VCaP (cell line): ENCODE results near the gene BICD1.

Experiments used
- H3K27ac ChIP-seq: fragments of 450-650 bp; 2 replicates; pipeline ENCODE4 v1.5.1; 2017
- TF ChIP-seq, protein P1 (sequence below): fragments of 450-650 bp; conservative IDR thresholded peaks from 2 replicates; pipeline ENCODE4 v1.5.1; 2017; ENCODE audit warnings: mild to moderate bottlenecking, moderate library complexity

Gene BICD1

DNA sequence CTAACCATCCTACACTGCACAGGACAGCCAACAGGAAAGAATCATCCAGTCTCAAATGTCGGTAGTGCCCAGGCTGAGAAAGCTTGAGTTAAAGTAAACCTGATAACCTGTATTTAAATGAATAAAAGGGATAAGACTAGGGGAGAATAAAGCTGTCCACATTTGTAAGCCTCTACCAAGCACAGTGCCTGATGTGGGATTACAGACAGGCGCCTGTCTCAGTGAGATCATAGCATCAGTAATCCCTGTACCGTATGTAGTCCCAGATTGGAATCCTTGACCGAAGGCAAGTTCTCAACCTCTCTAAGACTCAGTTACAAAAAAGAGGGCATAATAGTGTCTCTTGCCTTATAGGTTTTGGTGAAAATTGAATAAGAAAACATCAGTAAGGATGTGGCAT lies 59.9 kb downstream of the BICD1 start:
- TF ChIP-seq, protein P1, sequence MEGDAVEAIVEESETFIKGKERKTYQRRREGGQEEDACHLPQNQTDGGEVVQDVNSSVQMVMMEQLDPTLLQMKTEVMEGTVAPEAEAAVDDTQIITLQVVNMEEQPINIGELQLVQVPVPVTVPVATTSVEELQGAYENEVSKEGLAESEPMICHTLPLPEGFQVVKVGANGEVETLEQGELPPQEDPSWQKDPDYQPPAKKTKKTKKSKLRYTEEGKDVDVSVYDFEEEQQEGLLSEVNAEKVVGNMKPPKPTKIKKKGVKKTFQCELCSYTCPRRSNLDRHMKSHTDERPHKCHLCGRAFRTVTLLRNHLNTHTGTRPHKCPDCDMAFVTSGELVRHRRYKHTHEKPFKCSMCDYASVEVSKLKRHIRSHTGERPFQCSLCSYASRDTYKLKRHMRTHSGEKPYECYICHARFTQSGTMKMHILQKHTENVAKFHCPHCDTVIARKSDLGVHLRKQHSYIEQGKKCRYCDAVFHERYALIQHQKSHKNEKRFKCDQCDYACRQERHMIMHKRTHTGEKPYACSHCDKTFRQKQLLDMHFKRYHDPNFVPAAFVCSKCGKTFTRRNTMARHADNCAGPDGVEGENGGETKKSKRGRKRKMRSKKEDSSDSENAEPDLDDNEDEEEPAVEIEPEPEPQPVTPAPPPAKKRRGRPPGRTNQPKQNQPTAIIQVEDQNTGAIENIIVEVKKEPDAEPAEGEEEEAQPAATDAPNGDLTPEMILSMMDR, result no peak
- no peak overlapping the region for H3K27ac ChIP-seq

GRCh38 chr12:32170437-32170998 lies 63.9 kb downstream of the BICD1 start:
- no peak overlapping the region for H3K27ac ChIP-seq

GRCh38 chr12:32171211-32171610 lies 64.6 kb downstream of the BICD1 start:
- TF ChIP-seq, protein P1, result no peak
- H3K27ac ChIP-seq, result no peak overlapping the region

More at GRCh38 chr12:32170437-32170998, 63.9 kb downstream of the BICD1 start:
- TF ChIP-seq, protein P1, result no peak

DNA sequence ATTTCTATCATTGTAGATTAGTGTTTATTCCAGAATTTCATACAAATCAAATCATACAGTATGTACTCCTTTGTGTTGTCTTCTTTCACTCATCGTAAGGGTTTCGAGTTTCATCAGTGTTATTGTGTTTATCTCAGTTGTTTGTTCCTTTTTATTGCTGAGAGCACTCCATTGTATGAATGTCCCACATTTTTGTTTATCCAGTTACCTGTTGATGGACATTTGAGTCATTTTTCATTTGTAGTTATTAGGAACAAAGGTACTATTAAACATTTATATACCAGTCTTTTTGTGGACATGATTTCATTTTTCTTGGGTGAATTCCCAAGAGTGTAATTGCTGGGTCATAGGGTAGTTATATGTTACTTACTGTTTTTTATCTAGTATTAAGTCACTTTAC lies 70.0 kb downstream of the BICD1 start:
- H3K27ac ChIP-seq, result peak overlapping the region; percentile 59
- TF ChIP-seq, protein P1, result no peak

- TF ChIP-seq, protein P1, result no peak
- peak overlapping the region; percentile 92 for H3K27ac ChIP-seq
Measured at GRCh38 chr12:32178341-32179010, 71.8 kb downstream of the BICD1 start.

- H3K27ac ChIP-seq, result peak overlapping the region; percentile 92
- TF ChIP-seq, protein P1, result no peak
Measured at GRCh38 chr12:32179011-32179395, 72.4 kb downstream of the BICD1 start.

DNA sequence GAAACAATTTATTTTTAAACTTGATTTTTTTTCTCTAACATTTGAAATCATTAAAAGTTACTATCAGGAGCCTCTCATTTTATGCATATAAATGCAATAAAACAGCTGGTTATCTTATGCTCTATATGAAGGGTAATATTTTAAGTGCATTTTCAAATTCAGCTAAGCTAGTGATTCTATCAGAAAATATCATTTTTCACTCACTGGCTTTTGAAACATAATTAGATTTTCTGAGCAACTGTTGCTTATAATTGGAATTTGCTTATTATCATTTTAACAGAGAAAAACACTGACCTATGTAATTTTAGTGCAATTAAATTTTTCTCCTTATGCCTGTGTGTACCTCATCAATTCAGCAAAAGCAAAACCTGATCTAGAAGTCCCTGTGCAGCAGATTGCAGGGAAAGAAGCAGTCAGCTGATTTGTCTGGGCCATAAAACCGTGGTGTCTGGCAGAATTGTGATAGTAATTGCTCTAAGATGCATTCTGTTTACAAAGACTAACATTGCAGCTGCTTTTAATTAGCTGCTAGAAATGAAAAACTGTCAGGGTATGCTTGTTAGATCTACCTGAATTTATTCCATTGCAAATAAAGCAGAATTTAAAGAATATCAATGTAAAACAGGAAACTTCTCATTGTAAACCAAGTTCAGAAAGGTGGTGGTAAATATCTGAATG lies 75.0 kb downstream of the BICD1 start:
- TF ChIP-seq, protein P1, result no peak
- peak overlapping the region; percentile 92 for H3K27ac ChIP-seq
